Medulla oblongata (tissue), 1 donor: ENCODE measurements around the gene AGPAT2.

Experiments used
- DNase-seq: peaks from one replicate; pipeline ENCODE4 v3.0.0-alpha.2; 2015; ENCODE audit errors: extremely low spot score

Gene AGPAT2

DNA sequence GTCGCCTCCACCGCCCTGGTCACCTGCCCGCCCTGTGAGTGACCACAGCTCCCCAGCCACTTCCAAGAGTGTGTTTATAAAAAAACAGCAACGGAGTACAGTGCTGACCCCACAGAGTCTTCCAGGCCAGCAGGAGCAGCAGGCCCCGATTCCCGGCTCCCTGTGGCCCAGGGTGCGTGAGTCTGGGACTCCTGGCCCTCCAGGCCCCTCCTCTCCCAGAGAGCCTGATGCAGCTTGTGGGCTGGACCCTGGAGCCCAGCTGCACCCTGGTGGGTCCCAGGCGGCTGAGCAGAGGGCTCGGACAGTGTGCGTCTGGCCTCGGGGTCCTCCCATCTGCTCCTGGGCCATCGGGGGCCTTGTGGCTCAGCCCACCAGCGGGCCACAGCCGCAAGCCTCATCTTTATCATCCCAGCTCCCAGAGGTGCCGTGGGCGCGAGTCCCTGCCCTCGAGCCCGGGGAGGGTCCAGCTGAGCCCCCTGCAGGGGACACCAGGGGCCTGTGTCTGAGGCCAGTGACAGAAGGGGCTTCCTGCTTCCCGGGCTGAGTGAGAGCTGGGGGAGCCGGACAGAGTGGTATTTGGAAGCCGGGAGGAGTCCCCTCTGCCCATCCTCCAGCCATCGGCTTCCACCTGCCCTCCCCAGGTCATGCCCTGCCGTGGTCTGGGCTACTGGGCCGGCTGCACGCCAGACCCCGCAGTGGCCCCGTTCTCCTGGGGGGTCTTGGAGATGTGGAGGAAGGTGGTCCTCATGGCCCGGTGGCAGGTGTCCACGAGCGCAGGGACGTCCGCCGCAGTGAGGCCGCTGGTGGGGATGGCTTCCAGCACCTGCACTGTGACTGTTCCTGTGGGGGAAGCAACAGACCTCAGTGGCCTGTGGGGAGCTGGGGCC is 13.9 kb downstream of the AGPAT2 start:
- DNase-seq, result no peak

DNA sequence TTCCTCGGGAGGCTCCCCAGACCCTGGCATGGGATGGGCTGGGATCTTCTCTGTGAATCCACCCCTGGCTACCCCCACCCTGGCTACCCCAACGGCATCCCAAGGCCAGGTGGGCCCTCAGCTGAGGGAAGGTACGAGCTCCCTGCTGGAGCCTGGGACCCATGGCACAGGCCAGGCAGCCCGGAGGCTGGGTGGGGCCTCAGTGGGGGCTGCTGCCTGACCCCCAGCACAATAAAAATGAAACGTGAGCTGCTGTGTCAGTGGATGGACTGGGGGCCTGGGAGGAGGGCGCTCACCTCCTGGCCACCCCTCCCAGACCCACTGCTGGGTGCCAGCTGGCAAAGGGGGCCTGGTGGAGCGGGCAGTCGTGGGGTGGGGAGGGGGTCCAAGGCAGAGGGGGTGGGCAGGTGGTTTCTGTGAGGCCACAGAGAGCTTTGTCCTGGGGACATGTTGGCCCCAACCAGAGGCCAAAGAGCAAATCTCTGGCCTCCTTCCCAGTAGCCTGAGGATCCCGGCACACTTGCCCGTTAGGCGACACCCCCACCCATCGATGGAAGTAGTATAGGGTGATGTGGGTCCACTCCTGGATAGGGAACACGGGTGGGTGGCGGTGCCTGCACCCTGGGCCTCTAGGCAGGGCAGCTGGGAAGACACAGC is 14.7 kb downstream of the AGPAT2 start:
- DNase-seq, result no peak

DNA sequence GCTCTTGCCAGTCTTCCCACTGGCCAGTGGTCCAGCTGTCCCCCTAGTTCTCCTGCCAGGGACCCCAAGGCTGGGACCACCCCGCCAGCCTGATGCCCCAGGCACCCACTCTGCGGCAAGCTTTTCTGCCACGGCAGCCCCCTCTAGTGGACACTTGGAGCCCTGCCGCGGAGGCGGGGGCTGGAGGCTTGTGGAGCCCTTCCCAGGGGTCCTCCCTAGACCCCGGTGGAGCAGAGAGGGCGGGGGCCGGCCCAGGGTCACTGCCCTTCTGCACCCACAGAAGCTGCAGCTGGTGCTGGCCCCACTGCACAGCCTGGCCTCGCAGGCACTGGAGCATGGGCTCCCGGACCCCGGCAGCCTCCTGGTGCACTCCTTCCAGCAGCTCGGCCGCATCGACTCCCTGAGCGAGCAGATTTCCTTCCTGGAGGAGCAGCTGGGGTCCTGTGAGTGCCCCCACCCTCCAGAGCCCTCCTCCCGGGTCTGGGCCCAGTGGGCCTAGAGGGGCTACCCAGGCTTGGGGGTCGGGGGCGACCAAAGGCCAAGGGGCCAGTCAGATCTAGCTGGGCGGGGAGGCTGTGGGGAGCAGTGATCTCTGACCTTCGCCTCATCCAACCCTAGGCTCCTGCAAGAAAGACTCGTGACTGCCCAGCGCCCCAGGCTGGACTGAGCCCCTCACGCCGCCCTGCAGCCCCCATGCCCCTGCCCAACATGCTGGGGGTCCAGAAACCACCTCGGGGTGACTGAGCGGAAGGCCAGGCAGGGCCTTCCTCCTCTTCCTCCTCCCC is 15.4 kb downstream of the AGPAT2 start:
- DNase-seq, result no peak

DNA sequence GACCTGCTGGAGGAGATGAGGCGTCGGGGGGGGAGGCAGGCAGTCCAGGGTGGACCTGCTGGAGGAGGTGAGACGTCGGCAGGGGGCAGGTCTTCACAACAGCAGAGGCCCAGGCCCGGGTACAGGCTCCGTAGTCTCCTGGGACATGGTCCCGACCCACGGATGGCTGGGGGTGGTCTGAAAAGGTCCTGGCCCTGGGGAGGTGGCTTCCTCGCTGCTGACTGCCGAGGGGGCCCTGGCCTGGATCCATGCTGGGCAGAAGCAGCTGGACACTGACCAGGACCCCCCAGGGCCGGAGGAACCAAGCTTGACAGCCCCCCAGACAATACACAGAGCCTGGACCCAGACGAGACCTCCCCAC is 16.0 kb downstream of the AGPAT2 start:
- DNase-seq, result no peak

DNA sequence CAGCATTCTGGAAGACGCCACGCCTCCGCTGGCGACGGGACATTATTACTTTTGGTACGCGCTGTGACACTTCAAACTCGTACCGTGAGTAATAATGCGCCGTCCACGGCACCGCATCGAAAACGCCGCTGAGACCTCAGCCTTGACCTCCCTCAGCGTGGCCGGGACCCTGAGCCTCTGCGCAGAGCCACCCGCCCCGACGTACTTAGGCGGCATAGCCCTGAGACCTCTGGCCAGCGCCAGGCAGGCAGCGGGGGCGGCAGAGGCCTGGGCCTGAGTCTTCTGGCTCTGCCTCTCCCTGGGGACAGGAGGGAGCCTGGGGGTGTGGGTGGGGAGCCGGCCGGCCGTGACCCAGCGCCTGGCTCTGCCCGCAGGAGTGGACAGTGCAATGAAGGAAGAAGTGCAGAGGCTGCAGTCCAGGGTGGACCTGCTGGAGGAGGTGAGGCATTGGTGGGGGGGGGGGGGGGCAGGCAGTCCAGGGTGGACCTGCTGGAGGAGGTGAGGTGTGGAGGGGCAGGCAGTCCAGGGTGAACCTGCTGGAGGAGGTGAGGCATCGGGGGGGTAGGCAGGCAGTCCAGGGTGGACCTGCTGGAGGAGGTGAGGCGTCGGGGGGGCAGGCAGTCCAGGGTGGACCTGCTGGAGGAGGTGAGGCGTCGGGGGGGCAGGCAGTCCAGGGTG is 16.5 kb downstream of the AGPAT2 start:
- no peak for DNase-seq

DNA sequence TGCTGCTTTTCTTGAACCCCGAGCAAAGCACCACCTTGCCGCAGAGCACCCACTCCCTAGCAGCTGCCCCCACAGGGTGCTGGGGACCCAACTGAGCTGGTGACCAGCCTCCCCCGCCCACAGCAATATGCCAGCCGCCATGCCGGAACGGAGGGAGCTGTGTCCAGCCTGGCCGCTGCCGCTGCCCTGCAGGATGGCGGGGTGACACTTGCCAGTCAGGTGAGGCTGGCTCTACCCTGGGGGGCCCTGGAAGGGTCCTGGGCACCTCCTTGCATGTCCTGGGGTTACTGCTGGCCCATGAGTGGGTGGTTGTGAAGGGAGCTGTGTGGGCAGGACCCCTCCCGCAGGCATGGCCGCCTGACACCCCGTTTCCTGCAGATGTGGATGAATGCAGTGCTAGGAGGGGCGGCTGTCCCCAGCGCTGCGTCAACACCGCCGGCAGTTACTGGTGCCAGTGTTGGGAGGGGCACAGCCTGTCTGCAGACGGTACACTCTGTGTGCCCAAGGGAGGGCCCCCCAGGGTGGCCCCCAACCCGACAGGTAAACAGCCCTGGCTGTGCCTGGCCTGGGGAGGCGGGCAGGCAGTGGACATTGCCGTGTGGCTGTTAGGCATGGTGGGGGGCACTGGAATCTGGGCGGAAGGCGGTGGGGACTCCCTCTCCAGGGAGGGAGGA is 17.3 kb downstream of the AGPAT2 start:
- DNase-seq, result no peak

DNA sequence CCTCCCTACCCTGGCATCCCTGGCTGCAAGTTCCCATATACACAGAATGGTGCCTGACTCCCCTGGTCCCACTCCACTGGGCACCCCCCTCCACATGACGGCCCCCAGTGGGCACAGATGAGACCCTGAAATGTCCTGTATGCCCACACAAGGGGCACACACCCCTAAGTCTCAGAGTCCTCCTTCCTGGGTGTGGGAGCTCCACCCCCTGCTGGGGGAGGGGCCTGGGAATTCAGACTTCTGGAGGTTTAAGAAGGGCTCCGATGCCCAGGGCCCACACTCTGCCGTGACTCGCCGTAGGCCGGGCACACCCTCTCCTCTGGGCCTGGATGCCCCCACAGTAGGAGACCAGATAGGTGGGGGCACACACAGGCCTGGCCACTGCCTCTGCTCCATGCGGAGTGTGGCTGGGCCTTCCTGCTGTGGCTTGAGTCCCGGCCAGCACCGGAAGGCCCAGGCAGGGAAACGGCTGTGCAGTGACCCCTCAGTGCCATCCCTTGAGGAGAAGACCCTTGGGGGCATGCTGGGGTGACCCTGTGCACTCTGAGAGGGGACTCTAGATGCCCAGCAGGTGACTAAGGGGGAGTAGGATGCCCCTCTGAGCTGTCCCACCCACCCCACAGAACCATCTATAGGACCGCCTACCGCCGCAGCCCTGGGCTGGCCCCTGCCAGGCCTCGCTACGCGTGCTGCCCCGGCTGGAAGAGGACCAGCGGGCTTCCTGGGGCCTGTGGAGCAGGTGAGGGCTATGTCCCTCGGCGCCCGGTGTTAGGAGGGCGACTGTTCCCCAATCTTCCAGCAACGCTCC is 18.1 kb downstream of the AGPAT2 start:
- no peak for DNase-seq

DNA sequence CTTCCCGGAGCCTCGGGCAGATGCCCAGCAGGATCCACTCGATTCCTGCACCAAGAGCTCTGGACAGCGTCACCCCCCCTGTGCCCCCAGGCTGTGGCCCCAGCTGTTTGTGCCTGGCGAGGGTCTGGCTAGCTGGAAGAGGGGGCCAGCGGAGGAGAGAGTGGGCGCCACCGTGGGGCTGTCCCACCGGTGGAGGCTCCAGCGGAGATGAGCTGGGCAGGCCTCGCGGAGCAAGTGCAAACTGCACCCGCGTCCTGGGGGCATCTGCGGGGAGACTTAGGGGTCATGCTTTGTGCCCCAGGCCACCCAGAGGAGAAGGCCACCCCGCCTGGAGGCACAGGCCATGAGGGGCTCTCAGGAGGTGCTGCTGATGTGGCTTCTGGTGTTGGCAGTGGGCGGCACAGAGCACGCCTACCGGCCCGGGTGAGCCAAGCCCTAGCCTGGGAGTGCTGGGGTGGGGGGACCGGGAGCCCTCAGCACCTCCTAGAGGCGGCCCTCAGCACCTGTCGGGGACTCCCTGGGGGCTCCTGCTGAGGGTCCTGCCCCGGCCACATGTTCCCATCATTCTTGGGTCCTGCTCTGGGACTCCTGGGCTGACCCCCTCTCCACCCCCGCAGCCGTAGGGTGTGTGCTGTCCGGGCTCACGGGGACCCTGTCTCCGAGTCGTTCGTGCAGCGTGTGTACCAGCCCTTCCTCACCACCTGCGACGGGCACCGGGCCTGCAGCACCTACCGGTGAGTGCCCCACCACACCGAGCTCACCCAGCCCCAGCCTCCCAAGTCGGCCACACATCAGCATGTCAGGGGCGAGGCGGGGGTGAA is 19.1 kb downstream of the AGPAT2 start:
- DNase-seq, result no peak

DNA sequence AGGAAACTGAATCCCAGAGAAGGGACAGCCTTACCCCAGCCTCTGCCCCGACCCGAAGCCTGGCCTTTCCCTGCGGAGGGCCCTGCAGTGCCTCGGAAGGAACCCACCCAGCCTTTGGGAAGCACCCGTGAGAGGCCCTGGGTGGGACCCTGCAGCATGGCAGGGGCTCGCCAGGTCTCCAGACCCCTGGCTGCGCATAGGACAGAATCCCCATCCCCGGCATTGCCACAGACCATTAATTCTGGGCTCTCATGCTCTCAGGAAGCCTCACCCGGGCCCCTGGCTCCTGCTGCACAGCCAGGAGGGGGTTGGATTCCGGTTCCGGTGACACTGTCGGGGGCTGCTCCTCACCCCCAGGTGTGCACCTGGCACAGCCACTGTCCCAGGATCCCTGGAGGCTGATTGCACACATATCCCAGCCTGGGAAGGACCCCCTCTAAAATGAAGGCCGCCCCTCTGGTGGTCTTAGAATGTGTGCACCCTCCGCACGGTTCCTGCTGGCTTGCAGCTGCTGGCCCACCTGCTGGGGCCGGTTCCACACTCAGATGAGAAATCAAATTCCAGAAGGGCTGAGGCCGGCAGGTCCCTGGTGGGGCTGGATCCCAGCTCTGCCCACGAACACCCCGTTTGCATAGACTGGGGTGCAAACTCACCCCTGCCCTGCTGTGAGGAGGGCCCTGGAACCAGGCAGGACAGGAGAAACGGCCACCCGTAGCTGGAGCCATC is 19.9 kb downstream of the AGPAT2 start:
- no peak for DNase-seq

DNA sequence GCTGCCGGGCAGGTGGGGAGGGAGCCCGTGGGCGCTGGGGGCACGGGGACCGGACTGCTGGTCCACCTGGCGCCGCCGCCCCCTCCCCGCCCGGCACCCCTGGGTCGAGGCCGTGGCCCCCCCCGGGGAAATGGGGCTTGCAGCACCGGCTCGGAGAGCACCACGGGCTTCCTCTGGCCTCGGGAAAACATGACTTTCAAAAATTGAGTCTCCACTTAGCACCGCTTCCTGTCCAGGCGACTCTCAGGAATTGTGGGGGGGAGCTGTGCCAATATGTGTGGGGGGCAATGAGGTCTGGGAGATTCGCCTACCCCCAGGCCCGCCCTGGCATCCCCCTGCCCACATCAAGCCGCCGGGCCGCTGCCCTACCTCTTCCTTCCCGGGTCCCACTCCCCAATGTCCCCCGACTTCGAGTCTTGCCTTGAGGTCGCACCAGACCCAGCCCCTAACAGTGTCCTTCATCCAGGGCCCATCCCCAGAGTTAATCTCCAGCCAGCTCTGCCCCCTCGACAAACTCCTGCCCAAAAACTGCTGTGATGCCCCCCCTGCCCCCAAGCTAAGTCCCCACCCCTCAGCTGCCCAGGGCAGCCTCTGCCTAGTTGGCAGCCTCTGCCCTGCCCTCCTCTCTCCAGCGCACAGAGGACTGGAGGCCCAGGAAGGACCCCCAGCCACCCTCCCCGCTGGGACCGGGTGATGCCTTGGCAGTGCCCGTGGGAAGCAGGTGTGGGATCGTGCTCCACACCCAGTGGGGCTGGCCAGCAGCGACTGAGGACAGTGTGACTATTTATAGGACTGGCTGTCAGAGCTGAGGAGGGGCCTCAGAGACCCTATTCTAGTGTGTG is 20.7 kb downstream of the AGPAT2 start:
- DNase-seq, result no peak

DNA sequence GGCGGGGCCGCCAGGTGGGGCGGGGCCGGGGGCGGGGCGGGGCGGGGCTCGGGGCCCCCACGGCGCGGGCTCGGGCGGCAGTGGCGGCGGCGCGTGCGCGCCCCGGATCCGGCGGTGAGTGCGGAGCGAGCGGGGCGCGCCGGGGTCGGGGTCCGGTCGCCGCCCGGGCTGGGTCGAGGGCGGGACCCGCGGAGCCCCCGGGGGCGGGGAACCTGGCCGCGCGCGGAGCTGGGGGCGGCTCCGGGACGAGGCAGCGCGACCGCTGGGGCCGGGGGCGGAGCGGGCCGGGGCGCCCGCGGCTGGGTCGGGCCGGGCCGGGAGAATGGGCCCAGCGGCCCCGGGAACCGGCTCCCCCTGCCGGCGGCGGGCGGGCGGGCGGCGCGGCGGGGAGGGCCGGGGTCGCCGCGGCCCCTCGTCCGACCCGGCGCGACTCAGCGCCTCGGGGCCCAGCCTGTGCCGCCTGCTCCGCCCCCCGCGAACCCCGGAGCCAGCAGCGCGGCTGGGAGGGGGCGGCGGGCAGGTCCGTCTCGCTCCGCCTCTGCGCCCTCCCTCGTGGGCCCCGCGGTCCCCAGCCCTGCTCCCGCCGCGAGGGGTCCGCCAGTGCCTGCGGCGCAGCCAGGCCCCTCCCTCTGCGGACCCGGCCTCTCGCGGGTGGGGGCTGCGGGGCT is 21.4 kb downstream of the AGPAT2 start:
- DNase-seq, result no peak

DNA sequence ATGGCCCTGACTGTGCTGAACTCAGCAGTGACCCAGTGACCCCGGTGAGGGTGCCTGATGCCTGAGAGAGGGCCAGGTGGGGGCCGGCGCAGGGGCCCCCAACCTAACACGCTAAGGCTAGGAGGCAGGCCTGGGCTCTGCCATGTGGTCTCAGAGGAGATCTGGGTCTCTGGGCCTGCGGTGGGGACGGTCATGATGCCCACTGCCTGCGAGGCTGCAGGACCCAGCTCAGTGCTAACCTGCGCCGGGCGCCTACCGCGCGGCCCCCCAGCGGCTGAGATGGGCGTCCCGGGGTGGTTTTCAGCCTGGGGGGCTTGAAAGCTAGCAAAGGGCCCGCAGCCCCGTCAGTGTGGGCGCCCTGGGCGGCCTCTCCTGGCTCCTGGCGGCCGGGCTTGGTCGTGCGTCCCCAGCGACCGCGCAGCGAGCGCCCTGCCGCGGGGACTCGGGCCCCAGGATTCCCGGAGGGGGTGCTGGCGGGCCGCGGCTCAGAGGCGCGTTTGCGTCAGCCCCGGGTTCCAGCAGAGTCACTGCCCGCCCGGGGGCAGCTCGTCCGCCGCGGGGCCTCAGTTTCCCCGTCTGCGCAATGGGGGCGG is 22.1 kb downstream of the AGPAT2 start:
- DNase-seq, result no peak

DNA sequence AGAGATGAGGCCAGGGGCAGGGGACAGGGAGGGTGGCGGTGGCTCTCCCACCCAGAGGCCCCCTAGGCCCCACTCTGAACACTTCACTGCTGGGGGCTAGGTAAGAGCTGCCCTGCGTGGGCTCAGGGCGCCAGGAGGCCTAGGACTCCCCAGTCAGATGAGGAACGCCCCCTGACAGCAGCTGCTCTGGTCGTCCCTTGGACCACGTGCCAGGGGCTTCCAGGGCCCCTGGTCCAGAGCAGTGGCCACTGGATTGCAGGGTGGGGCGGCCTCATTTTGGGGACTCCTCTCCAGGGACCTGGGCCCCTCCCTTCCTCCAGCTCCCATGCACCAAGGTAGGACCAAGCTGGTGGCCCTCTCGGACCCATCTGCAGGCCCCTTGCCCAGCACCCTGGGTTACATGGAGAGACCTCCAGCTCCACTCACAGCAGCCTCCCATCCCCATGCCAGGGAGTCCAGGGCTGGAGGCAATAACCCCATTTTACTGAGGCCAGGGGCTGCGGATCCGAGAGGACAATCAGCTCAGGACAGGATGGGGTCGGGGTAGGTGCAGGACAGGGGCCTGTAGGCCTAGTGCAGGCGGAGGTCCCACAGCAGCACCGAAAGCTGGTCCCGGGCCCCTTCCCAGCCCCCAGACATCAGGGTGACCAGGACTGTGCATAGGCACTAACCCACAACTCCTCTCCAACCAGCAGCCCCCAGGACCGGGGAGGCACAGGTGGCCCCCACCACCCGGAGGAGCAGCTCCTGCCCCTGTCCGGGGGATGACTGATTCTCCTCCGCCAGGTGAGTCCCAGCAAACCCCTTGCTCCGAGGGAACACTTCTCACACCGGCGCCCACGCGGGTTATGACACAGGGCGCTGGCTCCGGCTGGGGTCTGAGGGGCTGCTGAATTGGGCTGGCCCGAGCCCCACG is 23.0 kb downstream of the AGPAT2 start:
- no peak for DNase-seq

DNA sequence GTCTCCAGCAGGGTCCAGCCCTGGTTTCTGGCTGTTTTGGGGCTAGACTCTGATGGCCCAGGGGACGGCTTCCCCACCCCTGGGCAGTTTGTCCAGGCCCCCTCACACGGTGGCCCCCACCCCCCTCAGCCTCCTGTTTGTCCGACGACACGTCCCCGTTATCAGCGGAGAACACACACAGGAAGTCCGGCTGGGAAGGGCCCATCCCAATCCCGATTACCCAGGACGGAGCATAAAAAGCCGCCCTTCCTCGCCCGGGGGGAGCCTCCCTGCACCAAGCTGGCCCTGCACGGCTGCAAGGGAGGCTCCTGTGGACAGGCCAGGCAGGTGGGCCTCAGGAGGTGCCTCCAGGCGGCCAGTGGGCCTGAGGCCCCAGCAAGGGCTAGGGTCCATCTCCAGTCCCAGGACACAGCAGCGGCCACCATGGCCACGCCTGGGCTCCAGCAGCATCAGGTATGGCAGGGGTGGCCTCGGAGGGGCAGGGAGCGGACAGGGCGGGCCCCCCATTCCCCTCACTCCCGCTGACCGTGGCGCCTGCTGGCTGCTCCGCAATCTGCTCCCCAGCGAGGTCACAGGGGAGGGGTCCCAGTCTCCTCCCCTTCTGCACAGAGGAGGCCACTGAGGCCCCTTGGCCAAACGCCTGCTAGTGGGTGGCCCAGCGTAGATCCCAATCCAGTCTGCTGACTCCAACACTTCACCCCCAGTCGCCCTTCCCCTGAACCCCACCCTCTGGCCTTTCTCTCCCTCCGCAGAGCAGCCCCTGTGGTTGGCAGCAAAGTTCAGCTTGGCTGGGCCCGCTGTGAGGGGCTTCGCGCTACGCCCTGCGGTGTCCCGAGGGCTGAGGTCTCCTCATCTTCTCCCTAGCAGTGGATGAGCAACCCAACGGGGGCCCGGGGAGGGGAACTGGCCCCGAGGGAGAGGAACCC is 24.3 kb downstream of the AGPAT2 start, which contains the start of gene EGFL7:
Gene EGFL7, plus strand, starts transcription at position 261 of the 926 bp plus-strand sequence. CDS start 5,367 bp downstream, outside the sequence.
- no peak for DNase-seq

DNA sequence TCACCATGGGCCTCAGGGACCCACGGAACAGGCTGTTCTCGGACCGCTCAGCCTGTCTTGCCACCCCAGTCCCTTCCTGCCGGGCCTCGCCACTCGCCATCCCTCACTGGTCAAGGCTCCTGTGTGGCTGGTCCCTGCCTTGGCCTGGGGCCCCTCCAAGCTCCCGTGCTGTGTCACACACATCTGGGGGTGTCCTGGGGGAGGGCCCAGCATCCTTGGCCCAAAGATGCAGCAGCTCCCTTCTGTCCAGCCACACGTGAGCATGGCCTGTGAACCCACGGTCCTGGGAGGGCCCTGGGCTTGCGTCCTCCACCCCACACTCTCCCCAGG is 25.0 kb downstream of the AGPAT2 start:
- DNase-seq, result no peak
